Right lobe of liver (tissue), 4 donors: ENCODE measurements around the gene AFG1L.

Experiments
- CTCF ChIP-seq, 4 donors: fragments of 200-600 bp in 3 of 4; fragments of 450-650 bp in 1 of 4; IDR thresholded peaks; one replicate each; pipeline versions ENCODE4 v1.5.1 to v1.8.0; 2016 to 2022; ENCODE audit warnings: antibody characterized with exemption in 4 of 4, mild to moderate bottlenecking in 2 of 4
- POLR2A ChIP-seq: fragments of 450-650 bp; IDR thresholded peaks from one replicate; pipeline ENCODE4 v1.6.1; 2017; ENCODE audit warnings: antibody characterized with exemption, mild to moderate bottlenecking
- donor health status: DM: no; HTN: no; CAD: no.
- donor health status: DM: no; HTN: no; CAD: no.
- donor health status: DM: no; HTN: yes; CAD: no.

GRCh38 chr6:108365478-108365877 lies 70.6 kb downstream of the AFG1L start:
- TF ChIP-seq CTCF (IDR thresholded peaks at IDR 0.05) = no peak
- TF ChIP-seq POLR2A = no peak
